GOT3 (cell line): ENCODE data around the gene AFG1L.

Experiments used
- DNase-seq: peaks from one replicate; lab custom pipeline; 2025; ENCODE audit warnings: mixed read lengths; lab: John Stamatoyannopoulos, UW

Gene AFG1L

DNA sequence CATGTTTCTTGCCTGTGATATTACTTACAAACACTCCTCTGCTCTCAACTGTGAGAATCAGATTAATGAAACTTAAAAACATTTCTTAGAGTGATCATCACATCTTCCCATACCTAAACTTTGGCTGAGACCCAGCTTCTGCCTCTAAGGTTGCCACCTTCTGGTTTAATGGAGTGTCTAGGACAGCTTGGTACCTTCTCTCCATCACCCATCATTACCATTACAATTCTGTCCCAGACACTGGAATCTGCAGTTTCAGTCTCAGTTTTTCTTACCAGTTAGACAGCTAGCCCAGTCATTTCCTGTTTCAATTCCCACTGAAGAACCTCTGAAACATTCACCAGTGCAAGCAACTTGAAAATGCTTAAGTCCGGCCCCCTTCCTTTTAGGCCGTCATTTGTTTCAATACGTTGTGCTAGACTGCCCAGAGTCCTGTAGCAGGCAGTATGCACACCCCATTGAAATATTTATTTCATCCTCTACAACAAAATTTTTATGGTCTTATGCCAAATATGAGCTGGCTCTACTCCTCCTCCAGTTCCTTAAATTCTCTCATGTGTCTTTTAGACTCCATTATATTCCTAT lies 158.8 kb downstream of the AFG1L start:
- DNase-seq: no peak

- DNase-seq: no peak
These were observed 159.5 kb downstream of the AFG1L start for GRCh38 chr6:108454356-108454755.

- DNase-seq: no peak
These were observed 160.8 kb downstream of the AFG1L start for GRCh38 chr6:108455688-108456087.

GRCh38 chr6:108463784-108464183 lies 168.9 kb downstream of the AFG1L start:
- no peak for DNase-seq

- DNase-seq: no peak
These were observed 169.7 kb downstream of the AFG1L start for GRCh38 chr6:108464418-108465097.

DNA sequence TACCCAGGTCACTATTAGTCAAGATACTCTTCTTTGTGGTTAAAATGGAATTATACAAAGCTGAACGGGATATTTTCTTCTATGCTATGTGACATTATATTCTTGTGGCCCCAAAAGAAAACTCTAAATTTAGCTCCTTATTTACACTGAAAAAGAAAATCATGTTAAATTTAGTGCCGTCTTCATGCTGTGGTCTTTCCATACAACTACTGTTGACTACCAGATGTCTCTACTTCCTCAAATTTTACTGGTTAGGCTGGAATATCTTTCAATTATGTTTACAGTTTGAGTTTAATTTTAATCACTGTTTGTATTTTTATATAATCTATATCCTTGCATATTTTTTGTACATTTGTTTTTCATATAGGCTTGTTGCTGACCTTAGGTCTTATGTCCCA lies 170.2 kb downstream of the AFG1L start:
- no peak for DNase-seq

GRCh38 chr6:108468346-108468745 lies 173.5 kb downstream of the AFG1L start:
- no peak for DNase-seq

DNA sequence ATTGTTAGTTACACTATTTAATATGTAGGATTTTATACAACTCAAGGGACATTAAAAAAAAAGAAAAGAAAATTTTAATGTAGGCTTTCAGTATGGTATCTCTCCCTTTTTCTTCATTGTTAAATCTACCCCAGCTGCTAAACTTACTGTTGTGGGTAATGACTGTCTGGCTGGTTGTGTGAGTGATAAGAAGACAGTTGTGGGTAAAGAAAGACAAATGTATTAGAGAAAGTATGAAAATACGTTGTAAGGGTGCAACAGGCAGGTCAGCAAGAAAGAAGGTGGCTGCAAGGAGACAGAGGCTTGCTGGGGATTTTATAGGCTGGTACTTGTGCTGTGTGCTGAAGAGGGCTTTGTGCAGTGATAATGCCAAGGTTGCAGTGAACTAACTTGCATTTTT lies 174.5 kb downstream of the AFG1L start:
- no peak for DNase-seq

GRCh38 chr6:108473197-108473596 lies 178.3 kb downstream of the AFG1L start:
- no peak for DNase-seq

GRCh38 chr6:108476376-108476775 lies 181.5 kb downstream of the AFG1L start:
- no peak for DNase-seq

DNA sequence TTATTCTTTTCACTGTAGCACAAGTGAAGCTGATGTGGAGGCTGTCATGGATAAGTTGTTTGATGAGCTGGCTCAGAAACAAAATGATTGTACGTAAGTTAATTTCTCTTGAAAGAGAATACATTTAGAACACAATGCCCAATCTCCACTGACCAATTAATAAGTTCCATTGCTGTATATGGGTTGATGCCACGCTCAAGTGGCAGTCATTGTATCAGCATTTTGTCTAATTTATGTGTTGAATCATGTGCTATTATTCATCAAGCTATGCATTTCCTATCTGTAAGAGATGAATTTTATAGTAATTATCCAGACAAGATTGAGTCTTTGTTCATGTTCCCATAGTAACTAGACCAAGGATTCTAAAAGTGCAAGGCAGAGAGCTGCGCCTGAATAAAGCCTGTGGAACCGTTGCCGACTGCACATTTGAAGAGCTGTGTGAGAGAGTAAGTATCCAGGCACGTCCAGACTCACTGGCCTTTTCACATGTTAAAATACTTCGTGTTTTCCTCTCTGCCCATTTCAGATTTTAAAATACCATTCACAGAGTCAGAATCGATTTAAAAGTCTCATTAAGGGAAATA lies 182.1 kb downstream of the AFG1L start:
- no peak for DNase-seq

DNA sequence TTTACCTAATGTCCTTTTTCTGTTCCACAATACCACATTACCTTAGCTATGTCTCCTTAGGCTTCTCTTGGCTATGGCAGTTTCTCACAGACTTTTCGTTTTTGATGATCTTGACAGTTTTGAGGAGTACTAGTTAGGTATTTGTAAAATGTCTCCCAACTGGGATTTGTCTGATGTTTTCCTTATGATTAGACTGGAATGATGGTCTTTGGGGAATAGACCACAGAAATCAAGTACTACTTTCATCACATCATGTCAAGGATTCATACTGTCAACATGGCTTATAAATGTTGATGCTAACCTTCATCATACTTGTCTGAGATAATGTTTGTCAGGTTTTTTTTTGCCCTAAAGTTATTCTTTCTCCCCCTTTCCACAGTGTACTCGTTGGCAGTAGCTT lies 187.7 kb downstream of the AFG1L start:
- DNase-seq: no peak

- DNase-seq: no peak
These were observed 189.2 kb downstream of the AFG1L start for GRCh38 chr6:108484016-108484415.

GRCh38 chr6:108489699-108490098 lies 194.8 kb downstream of the AFG1L start:
- no peak for DNase-seq

DNA sequence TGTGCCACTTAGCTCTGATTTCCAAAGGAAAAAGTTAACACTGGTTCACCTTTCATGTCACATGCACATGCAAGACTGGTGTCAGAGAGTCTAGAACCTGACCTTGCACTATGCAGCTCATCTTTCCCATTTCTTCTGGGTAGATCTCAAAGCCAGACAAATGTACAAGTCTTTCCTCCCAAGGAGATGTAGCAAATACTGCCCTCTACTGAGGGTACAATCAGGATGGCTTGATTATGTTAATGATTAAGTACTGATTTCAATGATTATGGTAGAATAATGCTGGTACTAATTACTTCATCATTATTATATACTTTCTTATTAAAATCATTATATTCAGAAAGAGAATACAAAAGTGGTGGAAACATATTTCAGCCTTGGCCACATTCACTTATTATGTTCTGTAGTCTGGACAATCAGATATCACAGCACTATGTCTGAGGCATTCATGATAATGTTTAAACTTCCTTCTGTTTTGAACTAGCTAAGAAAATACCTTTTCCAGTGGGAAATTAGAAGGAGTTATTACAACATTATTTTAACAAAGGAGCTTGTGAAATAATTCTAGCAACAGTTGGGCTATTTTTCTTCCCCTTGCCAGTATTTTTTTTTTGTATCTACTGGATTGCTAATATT lies 197.4 kb downstream of the AFG1L start:
- DNase-seq: no peak

DNA sequence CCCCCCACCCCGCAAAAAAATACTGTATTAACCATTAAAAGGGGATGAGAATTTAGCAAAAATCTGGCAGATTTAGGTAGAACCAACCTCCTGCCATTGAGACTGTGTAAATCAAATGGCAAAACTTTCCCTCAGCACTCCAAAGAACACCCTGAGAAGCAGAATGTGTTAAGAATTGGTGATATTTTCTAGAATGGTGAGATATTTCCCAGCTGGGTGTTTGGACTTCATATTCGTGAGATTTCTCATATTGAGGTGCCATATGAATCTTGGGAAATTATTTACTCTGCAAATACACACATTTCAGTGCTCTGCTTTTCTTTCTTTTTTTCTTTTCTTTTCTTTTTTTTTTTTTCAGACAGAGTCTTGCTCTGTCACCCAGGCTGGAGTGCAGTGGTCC lies 199.6 kb downstream of the AFG1L start:
- no peak for DNase-seq

DNA sequence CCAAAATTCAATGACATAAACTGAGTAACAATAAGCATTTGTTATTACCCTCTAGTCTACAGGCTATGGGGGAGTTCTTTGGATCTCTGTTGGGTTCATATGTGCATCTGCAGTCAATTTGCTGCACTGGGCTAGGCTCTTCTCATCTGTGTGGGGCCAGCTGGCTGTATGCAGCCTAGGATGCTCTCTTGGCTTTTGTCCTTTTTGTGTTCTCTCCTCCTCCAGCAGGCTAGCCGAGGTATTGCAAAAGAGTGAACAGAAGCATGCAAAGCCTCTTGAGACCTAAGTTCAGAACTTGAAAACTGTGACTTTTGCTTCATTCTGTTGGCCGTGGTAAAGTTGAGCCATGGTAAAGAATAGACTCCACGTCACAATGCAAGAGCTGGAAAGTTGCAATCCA lies 203.0 kb downstream of the AFG1L start:
- no peak for DNase-seq

GRCh38 chr6:108501559-108501958 lies 206.7 kb downstream of the AFG1L start:
- DNase-seq: no peak

DNA sequence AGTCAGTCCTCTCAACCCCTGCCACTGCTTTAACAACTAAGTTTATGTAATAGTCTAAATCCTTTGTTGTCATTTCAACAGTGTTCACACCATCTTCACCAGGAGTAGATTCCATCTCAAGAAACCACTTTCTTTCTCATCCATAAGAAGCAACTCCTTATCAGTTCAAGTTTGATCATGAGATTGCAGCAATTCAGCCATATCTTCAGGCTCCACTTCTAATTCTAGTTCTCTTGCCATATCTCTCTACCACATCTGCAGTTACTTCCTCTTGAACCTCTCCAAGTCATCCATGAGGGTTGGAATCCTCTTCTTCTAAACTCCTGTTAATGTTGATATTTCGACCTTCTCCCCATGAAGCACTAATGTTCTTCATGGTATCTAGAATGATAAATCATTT lies 208.0 kb downstream of the AFG1L start:
- no peak for DNase-seq

DNA sequence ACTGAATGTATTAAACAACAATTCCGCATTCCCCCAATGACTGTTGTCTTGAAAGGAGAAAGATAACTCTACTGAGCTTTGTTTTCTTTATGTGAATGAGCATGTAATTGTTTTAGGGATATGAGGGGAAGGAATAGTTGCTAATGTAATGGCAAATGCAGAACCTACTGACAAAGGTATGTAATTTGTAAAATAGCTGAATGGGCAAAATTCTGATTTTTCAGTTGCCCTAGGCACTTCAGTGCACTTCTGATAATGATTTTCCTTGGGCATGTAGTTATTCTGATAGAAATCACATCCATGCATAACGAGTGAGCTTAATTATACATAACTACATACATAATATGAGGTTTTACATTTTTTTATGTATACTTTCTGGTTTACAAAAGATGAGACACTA lies 212.5 kb downstream of the AFG1L start:
- no peak for DNase-seq

DNA sequence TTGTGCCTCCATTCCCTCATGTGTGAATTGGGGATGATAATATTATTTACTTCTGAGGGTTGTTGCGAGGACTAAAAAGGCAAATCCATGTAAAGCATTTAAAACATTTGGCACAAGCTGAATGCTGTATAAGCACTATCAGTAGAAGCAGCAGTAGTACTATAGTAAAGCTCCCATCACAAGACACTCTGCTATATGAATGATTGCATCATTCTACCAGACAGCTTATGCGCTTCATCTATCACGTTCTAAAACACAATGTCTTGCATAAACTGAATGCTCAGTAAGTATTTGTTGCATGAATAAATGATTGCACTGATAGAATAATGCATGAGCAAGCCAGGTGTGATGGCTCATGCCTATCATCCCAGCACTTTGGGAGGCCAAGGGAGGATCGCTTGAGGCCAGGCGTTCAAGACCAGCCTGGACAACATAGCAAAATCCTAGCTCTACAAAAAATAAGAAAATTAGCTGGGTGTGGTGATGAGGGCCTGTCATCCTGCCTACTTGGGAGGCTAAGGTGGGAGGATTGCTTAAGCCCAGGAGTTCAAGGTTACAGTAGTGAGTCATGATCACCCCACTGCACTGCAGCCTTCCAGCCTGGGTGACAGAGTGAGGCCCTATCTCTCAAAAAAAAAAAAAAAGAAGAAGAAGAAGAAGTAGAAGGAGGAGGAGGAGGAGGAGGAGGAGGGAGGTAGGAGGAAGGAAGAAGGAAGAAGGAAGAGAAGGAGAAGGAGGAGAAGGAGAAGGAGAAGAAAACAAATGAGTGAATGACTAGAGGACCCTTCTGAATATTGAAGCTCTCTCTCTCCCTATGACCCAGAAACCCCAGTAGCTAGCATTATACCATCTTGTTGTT lies 215.8 kb downstream of the AFG1L start:
- no peak for DNase-seq
